Tibial nerve (tissue), 4 donors: Measurements from ENCODE around the gene TRIM45.

Experiments used
- CTCF ChIP-seq, 5 experiments: fragments of 200-600 bp in 3 of 5; fragments of 450-650 bp in 2 of 5; sonication (generic) in 3 of 5; IDR thresholded peaks; one replicate each; pipeline ENCODE4 v1.5.1; 2016 to 2019; ENCODE audit warnings: antibody characterized with exemption in 5 of 5, mild to moderate bottlenecking in 3 of 5, moderate library complexity in 2 of 5
- EP300 ChIP-seq, 2 donors: sonication (generic); formaldehyde crosslinking; IDR thresholded peaks; one replicate each; pipeline ENCODE4 v1.6.1; 2017; ENCODE audit warnings: antibody characterized with exemption in 2 of 2, mild to moderate bottlenecking in 1 of 2

GRCh38 chr1:117146575-117147340 is 25.2 kb upstream of the TRIM45 start:
- no peak for TF ChIP-seq EP300 (IDR thresholded peaks at IDR 0.05)
- no peak for TF ChIP-seq CTCF (IDR thresholded peaks at IDR 0.05)
